Activated CD4-positive, alpha-beta T cell treated with anti-CD3 and anti-CD28 coated beads for 1 hour (primary cell): ENCODE data around the gene C5AR2.
"Not testable (repeated sequence)": the region's sequence is repeated elsewhere in the genome, so short reads cannot be mapped to it uniquely, and the experiment has no call there.

ENCODE experiments used
- DNase-seq: peaks from one replicate; pipeline ENCODE4 v3.0.0-alpha.2; 2020

Gene C5AR2

DNA sequence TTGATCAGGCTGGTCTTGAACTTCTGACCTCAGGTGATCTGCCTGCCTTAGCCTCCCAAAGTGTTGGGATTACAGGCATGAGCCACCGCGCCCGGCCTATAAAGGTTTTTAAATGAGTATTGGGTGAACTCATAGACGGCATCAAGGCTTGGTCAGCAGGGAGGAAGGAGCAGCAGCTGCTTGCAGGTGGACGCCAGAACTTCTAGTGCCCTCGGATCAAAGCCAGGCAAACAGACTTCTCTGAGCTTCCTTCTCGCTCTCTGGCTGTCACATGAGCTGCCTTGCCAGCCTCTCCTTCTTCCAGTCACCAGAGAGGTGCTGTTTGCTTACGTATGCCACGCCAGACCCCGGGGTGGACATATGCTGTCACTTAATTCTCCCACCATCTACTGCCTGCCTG is 33.5 kb downstream of the C5AR2 start:
- DNase-seq = not testable (repeated sequence)

DNA sequence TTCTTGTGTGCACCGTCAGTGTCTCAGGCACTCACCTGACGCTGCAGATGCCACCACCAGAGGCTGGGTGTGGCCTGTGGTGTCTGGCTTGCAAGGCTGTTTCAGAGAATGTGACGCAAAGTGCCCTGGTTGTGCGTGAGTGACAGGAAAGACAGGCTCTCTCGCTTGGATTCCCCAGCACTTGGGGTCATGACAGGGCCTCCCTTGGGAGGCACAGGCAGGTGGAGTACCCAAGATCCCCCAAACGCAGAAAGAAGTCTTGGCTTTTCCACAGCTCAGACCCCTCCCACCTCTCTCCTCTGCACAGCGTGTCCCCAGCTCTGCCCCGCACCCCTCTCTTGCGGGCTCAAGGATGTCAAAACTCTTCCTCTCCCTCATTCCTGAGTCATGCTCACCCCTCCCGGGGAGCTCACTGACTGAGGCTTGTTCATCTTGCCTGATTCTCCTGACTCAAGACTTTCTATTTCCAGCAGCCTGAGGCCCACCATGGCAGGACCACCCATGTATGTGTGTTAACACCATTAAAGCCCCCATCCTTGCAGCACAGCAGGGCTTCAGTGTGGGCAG is 38.2 kb downstream of the C5AR2 start:
- no peak for DNase-seq

DNA sequence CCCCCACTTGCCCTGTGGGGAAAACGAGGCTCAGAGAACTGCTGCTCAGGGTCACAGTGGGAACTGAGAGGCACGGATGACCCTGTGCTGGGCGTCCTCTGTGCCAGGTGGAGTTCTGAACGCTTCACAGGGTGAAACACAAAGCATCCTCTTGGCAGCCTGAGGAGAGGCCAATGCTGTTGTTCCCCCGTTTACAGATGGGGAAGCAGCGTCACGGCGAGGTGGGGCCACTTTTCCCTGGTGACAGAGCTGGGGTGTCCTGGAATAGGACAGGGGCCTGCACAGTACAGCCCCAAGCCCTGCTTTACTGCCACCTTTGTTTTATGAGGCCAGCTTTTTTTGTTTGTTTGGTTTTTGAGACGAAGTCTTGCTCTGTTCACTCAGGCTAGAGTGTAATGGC is 39.3 kb downstream of the C5AR2 start:
- no peak for DNase-seq

DNA sequence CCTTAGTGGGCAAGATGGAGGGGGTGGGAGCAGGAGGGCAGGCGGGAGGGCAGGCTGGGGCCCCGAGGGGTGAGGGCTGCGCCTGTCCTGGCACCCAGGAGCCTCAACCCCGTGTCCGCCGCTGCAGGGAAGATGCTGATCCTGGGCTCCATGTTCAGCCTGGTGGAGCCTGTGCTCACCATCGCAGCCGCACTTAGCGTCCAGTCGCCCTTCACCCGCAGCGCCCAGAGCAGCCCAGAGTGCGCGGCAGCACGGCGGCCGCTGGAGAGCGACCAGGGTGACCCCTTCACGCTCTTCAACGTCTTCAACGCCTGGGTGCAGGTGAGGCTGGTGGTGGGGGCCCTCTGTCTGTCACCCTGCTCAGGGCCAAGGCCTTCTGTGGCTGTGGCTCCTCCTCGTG is 40.6 kb downstream of the C5AR2 start:
- DNase-seq = no peak

DNA sequence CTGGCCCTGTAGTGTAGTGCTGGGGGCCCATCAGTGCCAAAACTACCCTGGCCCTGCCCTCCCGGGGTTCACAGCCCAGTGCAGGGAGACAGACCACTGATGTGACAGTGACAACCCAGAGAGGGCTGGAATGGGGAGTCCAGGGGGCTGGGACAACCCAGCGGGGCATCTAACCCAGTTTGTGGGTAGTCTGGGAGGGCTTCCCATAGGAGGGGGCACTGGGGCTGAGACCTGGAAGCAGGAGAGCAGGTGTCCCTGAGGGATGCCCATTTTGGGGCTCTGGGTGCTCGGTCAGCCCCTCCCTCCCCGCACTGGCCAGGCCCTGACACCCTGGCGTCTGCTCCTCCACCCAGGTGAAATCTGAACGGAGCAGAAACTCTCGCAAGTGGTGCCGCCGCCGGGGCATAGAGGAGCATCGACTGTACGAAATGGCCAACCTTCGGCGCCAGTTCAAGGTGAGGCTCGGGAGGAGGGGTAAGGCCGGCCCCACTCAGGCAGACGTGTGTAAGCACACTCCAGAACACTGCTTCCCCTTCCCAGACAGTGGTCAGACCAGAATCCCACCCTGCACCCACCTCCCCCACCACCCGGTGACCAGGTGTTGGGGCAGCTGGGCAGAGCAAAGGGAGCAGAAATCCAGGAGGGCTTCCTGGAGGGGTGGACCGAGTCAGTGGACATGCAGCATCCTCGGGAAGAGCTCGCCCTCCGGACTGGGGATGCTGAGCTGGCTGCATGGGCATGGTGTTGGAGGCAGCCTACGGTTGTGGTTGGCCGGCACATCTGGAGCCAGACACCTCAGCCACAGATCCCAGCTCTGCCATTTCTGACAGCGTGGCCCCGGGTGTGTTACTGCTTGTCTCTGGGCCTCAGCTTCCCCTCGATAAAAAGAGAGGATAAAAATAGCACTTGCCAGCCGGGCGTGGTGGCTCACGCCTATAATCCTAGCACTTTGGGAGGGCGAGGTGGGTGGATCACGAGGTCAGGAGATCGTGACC is 41.6 kb downstream of the C5AR2 start:
- DNase-seq = no peak

DNA sequence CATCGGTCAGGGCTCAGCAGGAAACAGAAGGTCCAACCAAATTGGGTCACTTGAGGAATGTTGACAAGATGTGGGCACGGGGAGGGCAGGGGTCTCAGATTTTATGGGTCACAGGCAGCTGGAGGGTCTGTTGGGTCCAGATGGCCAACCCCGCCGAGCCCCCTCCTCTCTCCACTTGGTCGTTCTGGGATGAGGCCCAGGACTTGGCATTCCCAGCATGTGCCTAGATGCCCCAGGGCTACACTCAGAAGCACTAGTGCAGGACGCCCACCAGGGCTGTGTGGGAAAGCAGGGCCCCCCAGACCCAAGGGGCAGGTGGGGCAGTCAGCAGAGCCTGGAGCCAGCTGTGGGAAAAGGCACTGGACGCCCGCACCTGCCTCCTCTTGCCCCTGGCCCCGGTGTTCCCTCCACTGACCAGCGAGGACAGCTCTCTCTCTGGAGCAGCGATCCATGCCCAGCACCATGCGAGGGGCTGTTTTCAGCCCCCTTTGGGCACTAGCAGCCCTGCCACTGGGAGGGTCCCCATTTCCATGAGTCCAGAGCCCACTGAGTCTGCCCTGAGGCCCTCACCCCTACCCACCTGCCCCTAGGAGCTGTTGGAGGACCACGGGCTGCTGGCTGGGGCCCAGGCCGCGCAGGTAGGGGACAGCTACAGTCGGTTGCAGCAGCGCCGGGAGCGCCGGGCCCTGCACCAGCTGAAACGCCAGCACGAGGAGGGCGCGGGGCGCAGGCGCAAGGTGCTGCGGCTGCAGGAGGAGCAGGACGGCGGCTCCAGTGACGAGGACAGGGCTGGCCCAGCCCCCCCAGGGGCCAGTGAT is 43.1 kb downstream of the C5AR2 start:
- no peak for DNase-seq

DNA sequence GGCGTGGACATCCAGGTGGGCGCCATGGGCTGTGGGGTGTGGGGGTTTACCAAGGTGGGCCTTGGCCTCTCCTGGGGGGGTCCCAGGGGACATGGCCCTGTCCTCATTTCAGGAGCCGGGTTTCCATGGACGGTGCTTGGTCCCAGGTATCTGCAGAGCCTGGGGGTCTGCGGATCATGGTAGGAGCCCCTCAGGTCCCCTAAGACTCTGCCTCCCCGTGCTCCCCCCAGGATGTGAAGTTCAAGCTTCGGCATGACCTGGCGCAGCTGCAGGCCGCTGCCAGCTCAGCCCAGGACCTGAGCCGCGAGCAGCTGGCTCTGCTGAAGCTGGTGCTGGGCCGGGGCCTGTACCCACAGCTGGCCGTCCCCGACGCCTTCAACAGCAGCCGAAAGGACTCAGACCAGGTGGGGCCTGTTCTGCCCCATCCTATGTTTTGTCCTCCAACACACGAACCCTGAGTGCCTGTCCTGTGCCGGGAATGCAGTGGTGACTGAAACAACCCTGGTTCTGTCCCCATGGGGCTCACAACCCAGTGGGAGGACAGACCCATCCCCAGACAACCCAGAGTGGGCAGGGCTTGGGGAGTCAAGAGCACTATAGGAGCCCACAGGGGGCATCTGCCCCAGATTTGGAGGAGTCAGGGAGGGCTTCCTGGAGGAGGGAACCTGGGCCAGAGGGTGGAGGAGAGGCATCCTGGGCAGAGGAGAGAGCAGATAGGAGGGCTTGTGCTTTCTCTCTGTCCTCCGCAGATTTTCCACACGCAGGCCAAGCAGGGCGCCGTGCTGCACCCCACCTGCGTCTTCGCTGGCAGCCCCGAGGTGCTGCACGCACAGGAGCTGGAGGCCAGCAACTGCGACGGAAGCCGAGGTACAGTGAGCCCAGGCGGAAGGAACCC is 44.0 kb downstream of the C5AR2 start:
- no peak for DNase-seq

DNA sequence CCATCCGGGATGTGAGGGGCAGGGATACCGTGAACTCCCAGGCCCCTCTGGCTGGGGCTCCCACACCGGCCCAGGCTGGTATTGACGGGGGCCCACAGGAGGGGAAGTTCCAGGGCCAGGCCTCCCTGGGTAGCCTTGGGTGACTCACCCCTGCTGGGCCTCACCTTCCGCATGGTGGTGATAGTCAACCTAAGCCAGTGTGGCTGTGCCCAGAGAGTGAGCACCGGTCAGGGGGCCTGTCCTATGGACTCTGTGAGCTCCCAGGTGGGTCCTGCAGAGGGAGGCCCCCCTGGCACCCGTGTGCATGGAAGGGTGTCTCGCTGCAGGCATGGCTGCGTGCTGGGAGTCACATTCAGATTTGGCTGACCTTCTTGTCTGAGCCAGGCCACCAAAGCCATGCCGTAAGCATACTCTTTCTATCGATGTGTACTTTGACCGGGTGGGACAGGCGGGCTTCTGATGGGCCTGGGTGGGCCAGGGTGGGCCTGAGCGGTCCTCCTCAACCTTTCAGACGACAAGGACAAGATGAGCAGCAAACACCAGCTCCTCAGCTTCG is 44.7 kb downstream of the C5AR2 start:
- no peak for DNase-seq

DNA sequence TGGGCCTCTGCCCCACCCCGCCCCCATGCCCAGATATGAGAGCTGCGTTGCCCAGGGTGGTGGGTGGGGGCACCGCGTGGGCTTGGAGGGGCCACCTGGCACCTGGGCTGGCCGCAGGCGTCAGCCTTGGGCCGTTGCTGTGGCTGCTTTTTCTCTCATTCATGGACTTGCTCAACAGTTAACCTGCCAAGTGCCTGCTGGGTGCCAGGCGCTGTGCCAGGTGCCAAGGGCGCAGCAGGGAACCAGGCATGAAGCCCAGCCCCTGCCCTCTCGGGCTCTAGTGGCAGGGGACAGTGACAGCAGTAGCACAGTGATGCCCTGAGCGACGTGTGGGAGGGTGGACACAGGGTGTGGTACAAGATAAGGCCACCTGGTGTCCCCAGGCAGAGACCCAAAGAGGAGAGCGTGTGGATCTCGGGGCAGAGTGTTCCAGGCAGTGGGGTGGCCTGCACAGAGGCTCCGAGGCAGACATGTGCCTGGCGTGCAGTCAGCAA is 45.3 kb downstream of the C5AR2 start:
- DNase-seq = no peak

DNA sequence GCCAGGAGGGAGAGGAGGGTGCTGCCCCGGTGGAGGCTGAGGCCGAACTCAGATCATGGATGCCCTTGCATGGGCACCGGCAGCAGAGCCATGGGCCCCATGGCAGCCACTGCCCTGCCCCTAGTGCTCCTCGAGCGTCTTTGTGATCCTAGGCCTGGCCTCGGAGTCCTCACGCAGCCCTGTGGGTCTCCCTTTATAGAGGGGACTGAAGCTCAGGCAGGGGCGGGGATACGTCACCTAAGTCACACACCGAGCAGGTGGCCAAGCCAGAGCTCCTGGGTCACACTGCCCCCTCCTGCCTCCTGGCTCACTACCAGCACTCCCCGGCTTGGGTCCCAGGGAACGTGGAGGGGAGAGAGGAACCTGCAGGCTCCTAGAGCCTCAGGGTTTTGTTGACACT is 45.8 kb downstream of the C5AR2 start:
- DNase-seq = no peak

DNA sequence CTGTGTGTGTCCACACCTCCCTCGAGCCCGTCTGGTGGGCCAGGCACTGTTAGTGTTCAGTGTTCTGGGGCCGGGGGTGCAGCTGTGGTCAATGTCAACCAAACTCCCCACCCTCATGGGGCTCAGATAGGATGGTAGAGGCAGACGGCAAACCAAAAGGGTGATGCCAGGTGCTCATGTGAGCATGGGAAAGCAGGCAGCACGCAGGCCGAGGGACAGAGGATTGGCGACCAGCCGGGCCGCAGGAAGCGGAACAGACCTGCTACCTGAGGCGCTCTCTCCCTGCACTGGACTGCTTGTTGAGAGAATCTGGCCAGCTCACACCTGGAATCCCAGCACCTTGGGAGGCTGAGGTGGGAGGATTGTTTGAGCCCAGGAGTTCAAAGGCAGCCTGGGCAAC is 46.3 kb downstream of the C5AR2 start:
- no peak for DNase-seq

DNA sequence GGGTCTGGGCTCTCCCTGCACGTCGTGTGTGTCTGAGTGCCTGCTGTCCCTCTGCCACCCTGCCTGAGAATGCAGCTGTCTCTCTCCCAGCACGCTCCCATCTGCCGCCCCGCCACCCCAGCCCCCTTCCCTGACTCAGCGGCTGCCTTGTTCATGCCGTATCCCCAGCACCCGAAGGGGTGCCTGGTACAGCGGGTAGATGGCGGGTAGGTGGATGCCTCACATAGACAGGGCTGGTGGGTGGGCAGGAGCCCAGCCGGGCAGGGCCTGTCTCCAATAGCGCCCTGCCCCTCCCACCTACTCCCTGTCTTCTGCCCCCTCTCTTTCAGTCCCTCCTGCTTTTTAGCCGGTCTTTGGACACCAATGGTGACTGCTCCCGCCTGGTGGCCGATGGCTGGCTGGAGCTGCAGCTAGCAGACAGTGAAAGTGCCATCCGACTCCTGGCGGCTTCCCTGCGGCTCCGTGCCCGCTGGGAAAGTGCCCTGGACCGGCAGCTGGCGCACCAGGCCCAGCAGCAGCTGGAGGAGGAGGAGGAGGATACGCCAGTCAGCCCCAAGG is 47.5 kb downstream of the C5AR2 start:
- DNase-seq = no peak

DNA sequence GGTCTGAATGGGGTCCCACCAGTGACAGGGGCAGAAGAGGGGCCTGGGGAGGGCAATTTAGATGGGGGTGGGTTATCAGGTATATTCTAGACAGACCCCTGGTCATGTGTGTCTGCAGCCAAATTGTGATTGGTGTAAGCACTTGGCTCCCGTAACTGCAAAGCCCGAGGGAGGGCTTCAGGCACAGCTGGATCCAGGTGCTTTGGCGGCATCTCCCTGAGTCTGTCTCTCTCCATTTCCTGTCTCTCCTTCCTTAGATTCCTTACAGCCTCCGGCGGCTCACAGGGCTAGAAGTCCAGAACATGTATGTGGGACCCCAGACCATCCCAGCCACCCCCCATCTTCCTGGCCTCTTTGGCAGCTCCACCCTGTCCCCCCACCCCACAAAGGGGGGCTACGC is 48.6 kb downstream of the C5AR2 start:
- DNase-seq = no peak

DNA sequence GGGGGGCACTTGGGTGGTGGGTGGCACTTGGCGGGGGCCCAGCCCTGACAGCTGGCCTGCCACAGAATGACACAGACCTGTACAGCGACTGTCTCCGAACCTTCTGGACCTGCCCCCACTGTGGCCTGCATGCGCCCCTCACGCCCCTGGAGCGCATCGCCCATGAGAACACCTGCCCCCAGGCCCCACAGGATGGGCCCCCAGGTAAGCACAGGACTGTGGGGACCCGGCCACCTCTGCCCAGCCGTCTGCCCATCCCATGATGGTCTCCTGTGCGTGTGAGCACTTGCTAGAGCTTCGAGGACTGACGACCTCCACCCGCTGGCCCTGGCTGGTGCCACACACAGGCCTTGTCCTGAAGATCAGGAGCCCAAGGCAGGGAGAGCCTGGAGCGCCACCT is 49.1 kb downstream of the C5AR2 start:
- DNase-seq = no peak

DNA sequence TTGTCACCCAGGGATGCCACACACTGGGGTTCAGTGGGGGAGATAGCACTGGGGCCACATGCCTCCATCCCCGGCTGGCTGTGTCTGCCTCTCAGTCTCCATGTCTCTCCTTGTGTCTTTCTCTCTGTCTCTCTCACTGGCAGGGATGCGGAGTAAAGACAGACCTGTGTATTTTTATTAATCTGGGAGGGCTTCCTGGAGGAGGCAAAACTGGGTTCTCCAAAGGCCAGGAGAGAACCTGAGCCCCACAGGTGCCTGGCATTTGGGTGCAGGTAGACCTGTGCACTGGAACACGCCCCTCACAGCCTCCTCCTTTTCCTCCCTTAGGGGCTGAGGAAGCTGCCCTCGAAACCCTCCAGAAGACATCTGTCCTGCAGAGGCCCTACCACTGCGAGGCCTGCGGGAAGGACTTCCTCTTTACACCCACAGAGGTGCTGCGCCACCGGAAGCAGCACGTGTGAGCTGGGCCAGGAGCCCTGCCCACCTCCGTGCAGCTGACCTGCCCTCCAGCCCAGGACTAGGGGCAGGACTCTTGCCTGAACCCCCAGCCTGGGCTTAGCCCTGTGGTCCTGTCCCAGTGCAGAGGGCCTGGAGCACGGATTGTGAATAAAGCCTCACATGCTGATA is 49.8 kb downstream of the C5AR2 start:
- no peak for DNase-seq

DNA sequence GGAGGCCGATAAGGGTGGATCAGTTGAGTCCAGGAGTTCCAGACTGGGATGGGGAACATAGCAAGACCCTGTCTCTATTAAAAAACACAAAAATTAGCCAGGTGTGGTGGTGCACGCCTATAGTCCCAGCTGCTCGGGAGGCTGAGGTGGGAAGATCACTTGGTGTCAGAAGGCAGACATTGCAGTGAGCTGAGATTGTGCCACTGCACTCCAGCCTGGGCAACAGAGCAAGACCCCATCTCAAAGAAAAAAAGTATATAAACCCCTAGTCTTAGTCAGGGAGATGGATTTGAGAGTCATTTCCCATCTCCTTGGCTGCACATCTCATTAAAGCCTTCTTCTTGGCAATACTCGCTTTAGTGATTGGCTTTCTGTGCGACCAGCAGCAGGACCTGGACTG is 51.9 kb downstream of the C5AR2 start:
- not testable (repeated sequence) for DNase-seq

DNA sequence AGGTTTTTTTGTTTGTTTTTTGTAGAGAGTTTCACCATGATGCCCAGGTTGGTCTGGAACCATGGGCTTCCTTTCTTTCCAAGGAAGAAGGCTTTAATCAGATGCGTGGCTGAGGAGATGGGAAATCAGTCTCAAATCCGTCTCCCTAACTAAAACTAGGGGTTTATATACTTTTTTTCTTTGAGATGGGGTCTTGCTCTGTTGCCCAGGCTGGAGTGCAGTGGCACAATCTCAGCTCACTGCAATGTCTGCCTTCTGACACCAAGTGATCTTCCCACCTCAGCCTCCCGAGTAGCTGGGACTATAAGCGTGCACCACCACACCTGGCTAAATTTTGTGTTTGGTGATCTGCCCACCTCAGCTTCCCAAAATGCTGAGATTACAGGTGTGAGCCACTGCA is 52.6 kb downstream of the C5AR2 start:
- not testable (repeated sequence) for DNase-seq

DNA sequence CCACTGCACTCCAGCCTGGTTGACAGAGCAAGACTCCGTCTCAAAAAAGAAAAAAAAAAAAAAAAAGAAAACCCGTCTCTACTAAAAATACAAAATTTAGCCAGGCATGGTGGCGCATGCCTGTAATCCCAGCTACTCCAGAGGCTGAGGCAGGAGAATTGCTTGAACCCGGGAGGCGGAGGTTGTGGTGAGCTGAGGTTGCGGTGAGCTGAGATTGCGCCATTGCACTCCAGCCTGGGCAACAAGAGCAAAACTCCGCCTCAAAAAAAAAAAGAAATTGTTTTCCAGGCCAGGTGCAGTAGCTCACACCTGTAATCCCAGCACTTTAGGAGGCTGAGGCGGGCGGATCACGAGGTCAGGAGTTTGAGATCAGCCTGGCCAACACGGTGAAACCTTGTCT is 54.6 kb downstream of the C5AR2 start:
- DNase-seq = not testable (repeated sequence)

DNA sequence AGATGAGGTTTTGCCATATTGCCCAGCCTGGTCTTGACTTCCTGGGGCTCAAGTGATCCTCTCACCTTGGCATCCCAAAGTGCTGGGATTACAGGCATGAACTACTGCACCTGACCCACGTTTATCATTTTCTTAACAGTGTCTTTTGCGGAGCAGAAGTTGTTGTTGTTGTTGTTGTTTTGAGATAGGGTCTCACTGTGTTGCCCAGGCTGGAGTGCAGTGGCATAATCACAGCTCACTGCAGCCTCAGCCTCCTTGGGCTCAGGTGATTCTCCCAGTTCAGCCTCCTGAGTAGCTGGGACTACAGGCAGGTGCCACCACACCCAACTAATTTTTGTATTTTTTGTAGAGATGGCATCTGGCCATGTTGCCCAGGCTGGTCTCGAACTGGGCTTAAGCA is 55.6 kb downstream of the C5AR2 start:
- DNase-seq = not testable (repeated sequence)

DNA sequence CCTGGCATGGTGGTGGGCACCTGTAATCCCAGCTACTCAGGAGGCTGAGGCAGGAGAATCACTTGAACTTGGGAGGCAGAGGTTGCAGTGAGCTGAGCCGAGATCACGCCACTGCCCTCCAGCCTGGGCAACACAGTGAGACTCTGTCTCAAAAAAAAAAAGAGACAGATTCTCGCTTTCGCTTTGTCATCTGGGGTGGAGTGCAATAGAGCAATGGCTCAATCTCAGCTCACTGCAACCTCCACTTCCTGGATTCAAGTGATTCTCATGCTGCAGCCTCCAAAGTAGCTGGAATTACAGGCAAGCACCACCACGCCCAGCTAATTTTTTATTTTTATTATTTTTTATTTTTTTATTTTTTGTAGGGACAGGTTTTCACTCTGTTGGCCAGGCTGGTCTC is 56.7 kb downstream of the C5AR2 start:
- DNase-seq = not testable (repeated sequence)

DNA sequence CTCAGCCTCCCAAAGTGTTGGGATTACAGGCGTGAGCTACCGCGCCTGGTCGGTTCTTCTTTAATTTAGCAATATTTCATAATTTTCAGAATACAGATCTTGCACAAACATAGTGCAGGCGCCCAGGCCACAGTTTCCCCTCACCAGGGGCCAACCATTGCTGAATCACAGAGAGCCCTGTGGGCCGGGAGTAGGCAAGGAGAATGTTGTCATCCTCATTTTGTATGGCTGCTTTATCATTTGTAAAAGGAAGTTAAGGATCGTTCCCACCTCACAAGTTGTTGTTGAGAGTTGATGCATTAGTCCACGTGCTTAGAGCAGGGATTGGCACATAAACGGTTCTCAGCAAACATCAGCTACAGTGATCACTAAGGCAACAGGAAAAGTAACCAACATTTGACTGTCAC is 57.2 kb downstream of the C5AR2 start:
- DNase-seq = no peak
